Measurements from ENCODE around the gene DMPK. TPM values are rescaled to one million over a fixed set of nuclear protein-coding genes. Genes with fewer than 3 reads are reported as not detected.
A peak's percentile ranks its signal among the peaks of the same experiment; 100 is the strongest.

DMPK gene
- total RNA-seq, 1 donor from 2014 or later, result 284 TPM

GRCh38 chr19:45794627-45795026, 12.3 kb upstream of the DMPK start:
- intact Hi-C loops (cut with micrococcal nuclease), result no loop called here
- Histone ChIP-seq H3K4me1 (peaks cover 39% of the 10 kb centered on the region), H3K4me3 (no peak overlapping the region), H3K27me3 (ENCODE audit: low read depth) (no peaks in the 10 kb centered on the region), H3K27ac (replicated peaks) (no peak overlapping the region), H3K36me3 (peaks cover 13% of the 10 kb centered on the region), H3K9me3 (replicated peaks) (no peaks in the 10 kb centered on the region)
- no peak for TF ChIP-seq CTCF (IDR thresholded peaks at IDR 0.05; ENCODE audit: borderline replicate concordance)
- no peak for DNase-seq

GRCh38 chr19:45793876-45794275, 11.6 kb upstream of the DMPK start:
- Histone ChIP-seq H3K27me3 (ENCODE audit: low read depth) (no peaks in the 10 kb centered on the region), H3K36me3 (peaks cover 21% of the 10 kb centered on the region), H3K9me3 (replicated peaks) (no peaks in the 10 kb centered on the region), H3K4me3 (no peak overlapping the region), H3K27ac (replicated peaks) (no peak overlapping the region), H3K4me1 (peaks cover 39% of the 10 kb centered on the region)
- DNase-seq, result no peak
- intact Hi-C loops (cut with micrococcal nuclease), result no loop called here
- TF ChIP-seq CTCF (IDR thresholded peaks at IDR 0.05; ENCODE audit: borderline replicate concordance), result no peak

- Histone ChIP-seq H3K36me3 (peaks cover 28% of the 10 kb centered on the region), H3K4me3 (peak overlapping the region; percentile 80), H3K9me3 (replicated peaks) (no peaks in the 10 kb centered on the region), H3K27me3 (ENCODE audit: low read depth) (no peaks in the 10 kb centered on the region), H3K4me1 (peaks cover 41% of the 10 kb centered on the region), H3K27ac (replicated peaks) (peak overlapping the region; percentile 92)
- TF ChIP-seq CTCF (IDR thresholded peaks at IDR 0.05; ENCODE audit: borderline replicate concordance), result no peak
- intact Hi-C loops (cut with micrococcal nuclease), result no loop called here
- DNase-seq, result no peak
These were observed 10.9 kb upstream of the DMPK start for GRCh38 chr19:45793178-45793564.

DNA sequence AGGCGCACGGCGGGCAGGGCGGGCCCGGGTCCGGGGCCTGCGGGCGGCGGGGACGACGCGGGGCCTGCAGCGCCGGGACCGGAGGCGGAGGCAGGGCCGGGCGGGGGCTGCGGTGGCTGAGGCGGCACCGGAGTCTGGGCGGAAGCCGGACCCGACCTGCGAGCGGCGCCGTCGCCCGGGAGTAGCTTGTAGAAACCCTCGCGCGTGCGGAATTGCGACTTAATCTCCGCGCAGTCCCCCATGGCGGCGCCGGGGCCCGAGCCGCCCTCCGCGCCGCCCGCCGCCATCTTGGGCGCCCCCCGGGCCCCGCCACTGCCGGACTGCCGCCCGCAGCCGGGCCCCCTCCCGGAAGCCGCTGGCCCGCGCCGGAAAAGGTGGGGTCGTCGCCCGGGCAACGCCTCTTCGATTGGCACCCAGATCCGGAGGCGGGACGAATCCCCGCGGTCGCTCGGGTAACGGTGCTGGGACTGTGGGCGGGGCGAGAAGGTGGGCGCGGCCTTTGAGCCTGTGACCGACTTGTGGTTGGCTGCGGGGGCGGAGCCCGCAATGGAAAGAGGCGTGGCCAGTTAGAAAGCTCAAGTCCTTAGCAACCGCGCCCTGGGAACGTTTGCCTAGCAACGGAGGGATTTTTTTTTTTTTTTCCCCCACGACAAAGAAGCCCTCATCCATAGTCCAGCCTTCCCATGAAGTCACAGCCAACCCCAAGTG, 10.3 kb upstream of the DMPK start, which contains the start of gene DMWD:
TSS of gene DMWD (minus strand) at position 376 of the 708 bp plus-strand sequence. CDS start at position 287, 89 bp downstream.
- Histone ChIP-seq H3K36me3 (peaks cover 32% of the 10 kb centered on the region), H3K4me3 (peak within 1 kb of the TSS; percentile 80), H3K9me3 (replicated peaks) (no peaks in the 10 kb centered on the region), H3K27ac (replicated peaks) (peak within 1 kb of the TSS; percentile 92), H3K4me1 (peaks cover 47% of the 10 kb centered on the region), H3K27me3 (ENCODE audit: low read depth) (no peaks in the 10 kb centered on the region)
- DNase-seq, result peak; percentile 100
- TF ChIP-seq CTCF (IDR thresholded peaks at IDR 0.05; ENCODE audit: borderline replicate concordance), result no peak
- intact Hi-C loops (cut with micrococcal nuclease), result no loop called here

- no peak for DNase-seq
- Histone ChIP-seq H3K9me3 (replicated peaks) (no peaks in the 10 kb centered on the region), H3K36me3 (peaks cover 34% of the 10 kb centered on the region), H3K4me3 (peak overlapping the region; percentile 80), H3K27ac (replicated peaks) (peak overlapping the region; percentile 92), H3K4me1 (peaks cover 49% of the 10 kb centered on the region), H3K27me3 (ENCODE audit: low read depth) (no peaks in the 10 kb centered on the region)
- no peak for TF ChIP-seq CTCF (IDR thresholded peaks at IDR 0.05; ENCODE audit: borderline replicate concordance)
- intact Hi-C loops (cut with micrococcal nuclease), result no loop called here
These were observed 9.6 kb upstream of the DMPK start for GRCh38 chr19:45791744-45792469.
